HepG2 (cell line): ENCODE data around the gene NR2C1. TPM values are rescaled to one million over a fixed set of nuclear protein-coding genes. Genes with fewer than 3 reads are reported as not detected.
A peak's percentile ranks its signal among the peaks of the same experiment; 100 is the strongest.

Experiments
- CREB1 ChIP-seq, 2 experiments: fragments of 450-650 bp in 1 of 2; IDR thresholded peaks; 2 replicates each; pipeline ENCODE4 v1.6.1; 2016 to 2017; ENCODE audit warnings: control low read depth in 1 of 2, mild to moderate bottlenecking in 1 of 2, missing compliant biosample characterization in 1 of 2, missing genetic modification characterization in 1 of 2
- FOSL2 ChIP-seq: sonication (generic); formaldehyde crosslinking; IDR thresholded peaks from 2 replicates; pipeline ENCODE4 v1.4.0; 2020; ENCODE audit warnings: missing genetic modification reagents
- KAT2B ChIP-seq: fragments of 150-350 bp; IDR thresholded peaks from 2 replicates; pipeline ENCODE4 v1.6.1; 2014; ENCODE audit warnings: low read depth, low read length, borderline replicate concordance
- KDM5B ChIP-seq: sonication (generic); formaldehyde crosslinking; IDR thresholded peaks from 2 replicates; pipeline ENCODE4 v1.4.0; 2020; ENCODE audit warnings: missing genetic modification reagents, mild to moderate bottlenecking, borderline replicate concordance
- MED13 ChIP-seq: sonication (generic); formaldehyde crosslinking; IDR thresholded peaks from 2 replicates; pipeline ENCODE4 v1.5.0; 2020; ENCODE audit warnings: missing genetic modification reagents
- NCOA2 ChIP-seq: sonication (generic); formaldehyde crosslinking; IDR thresholded peaks from 2 replicates; pipeline ENCODE4 v1.8.0; 2022; ENCODE audit warnings: inconsistent platforms
- SMAD3 ChIP-seq: sonication (generic); formaldehyde crosslinking; IDR thresholded peaks from 2 replicates; pipeline ENCODE4 v1.4.0; 2020; ENCODE audit warnings: missing genetic modification reagents
- SOX13 ChIP-seq, 3 experiments: fragments of 450-650 bp in 1 of 3; sonication (generic) in 1 of 3; formaldehyde crosslinking in 1 of 3; IDR thresholded peaks in 2 of 3; conservative IDR thresholded peaks in 1 of 3; 2 replicates each; pipeline versions ENCODE4 v1.5.0 to v1.6.1; 2016 to 2020; ENCODE audit warnings: antibody characterized with exemption in 1 of 3, mild to moderate bottlenecking in 1 of 3, missing compliant biosample characterization in 1 of 3, missing genetic modification reagents in 1 of 3, moderate library complexity in 1 of 3
- STAT5B ChIP-seq: sonication (generic); formaldehyde crosslinking; IDR thresholded peaks from 2 replicates; pipeline ENCODE4 v1.4.0; 2020; ENCODE audit warnings: missing genetic modification reagents
- ZNF160 ChIP-seq: sonication (generic); formaldehyde crosslinking; IDR thresholded peaks from 2 replicates; pipeline ENCODE4 v1.8.0; 2022; ENCODE audit warnings: mild to moderate bottlenecking, inconsistent platforms, missing genetic modification reagents
- ZNF224 ChIP-seq: sonication (generic); formaldehyde crosslinking; IDR thresholded peaks from 2 replicates; pipeline ENCODE4 v1.5.0; 2020; ENCODE audit warnings: mild to moderate bottlenecking, missing genetic modification reagents
- ZNF577 ChIP-seq: sonication (generic); formaldehyde crosslinking; IDR thresholded peaks from 2 replicates; pipeline ENCODE4 v1.4.0; 2020; ENCODE audit warnings: mild to moderate bottlenecking, low read depth, missing genetic modification reagents, borderline replicate concordance
- polyA plus RNA-seq, 8 experiments: library from polyadenylated mRNA; depleted of rRNA in 3 of 8; stranded (reverse) in 7 of 8; unstranded in 1 of 8; fragments of >200 nt; fragmentation: Illumina TruSeq in 4 of 8; extraction: Trizol in 4 of 8; gene quantifications; 2 replicates each; pipeline versions ENCODE4 v1.2.1 to v1.2.3, GENCODE V29; 2011 to 2016; ENCODE audit warnings: low read depth in 4 of 8, missing spikeins in 1 of 8, mixed read lengths in 1 of 8; ENCODE audit not compliant: insufficient read depth in 1 of 8
- total RNA-seq, 5 experiments: library from RNA; depleted of rRNA; stranded (reverse); fragments of >200 nt; fragmentation: Illumina TruSeq; extraction: Trizol; gene quantifications; 2 replicates each; pipeline ENCODE4 v1.2.3, GENCODE V29; 2016; ENCODE audit warnings: low read depth in 1 of 5
- TF ChIP-seq, protein P1 (sequence below): sonication (generic); formaldehyde crosslinking; IDR thresholded peaks from 2 replicates; pipeline ENCODE4 v1.4.0; 2020; ENCODE audit warnings: missing genetic modification reagents
- TF ChIP-seq, protein P2 (sequence below): sonication (generic); formaldehyde crosslinking; IDR thresholded peaks from 2 replicates; pipeline ENCODE4 v1.4.0; 2020; ENCODE audit warnings: missing genetic modification reagents
- TF ChIP-seq, protein P3 (sequence below): sonication (generic); formaldehyde crosslinking; IDR thresholded peaks from 2 replicates; pipeline ENCODE4 v1.5.0; 2020; ENCODE audit warnings: missing genetic modification reagents, mild to moderate bottlenecking, borderline replicate concordance
- TF ChIP-seq, protein P4 (sequence below): sonication (generic); formaldehyde crosslinking; IDR thresholded peaks from 2 replicates; pipeline ENCODE4 v1.8.0; 2022; ENCODE audit warnings: mild to moderate bottlenecking, missing genetic modification reagents; ENCODE audit not compliant: insufficient replicate concordance
- TF ChIP-seq, protein P5 (sequence below): IDR thresholded peaks from 2 replicates; pipeline ENCODE4 v1.6.1; 2016; ENCODE audit warnings: missing genetic modification reagents, missing compliant biosample characterization

Gene NR2C1
- total and polyA plus RNA-seq, 2 of the 13 experiments (the other 11 are each of a cell fraction or from before 2014, with no cell fraction given), result 38.0 to 70.8 TPM

DNA sequence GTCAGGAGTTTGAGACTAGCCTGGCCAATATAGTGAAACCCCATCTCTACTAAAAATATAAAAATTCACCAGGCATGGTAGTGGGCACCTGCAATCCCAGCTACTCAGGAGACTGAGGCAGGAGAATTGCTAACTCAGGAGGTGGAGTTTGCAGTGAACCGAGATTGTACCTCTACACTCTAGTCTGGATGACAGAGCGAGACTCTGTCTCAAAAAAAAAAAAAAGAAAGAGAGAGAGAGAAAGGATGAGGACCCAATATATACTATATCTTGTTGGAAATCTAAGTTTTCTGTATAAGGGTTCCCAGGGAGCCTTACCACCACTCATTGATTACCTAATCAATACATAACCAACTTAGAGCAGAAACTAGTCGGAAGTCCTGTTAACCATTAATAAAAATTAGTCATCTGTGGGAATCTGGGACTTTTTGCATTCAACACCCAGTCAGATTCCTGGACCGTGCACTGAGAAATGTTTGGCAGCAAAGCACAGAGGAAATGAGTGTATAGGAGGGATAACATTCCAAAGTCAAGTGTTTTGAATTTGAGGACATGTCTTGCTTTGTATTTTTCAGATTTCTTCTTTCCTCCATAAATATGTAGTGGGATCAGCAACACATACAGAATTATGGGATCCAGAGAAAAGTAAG is 44.8 kb upstream of the NR2C1 start (continued):
- TF ChIP-seq SOX13 (IDR thresholded peaks at IDR 0.05) (no peak), SOX13 (CRISPR knock-in tag; conservative IDR thresholded peaks at IDR 0.05 in 1 of 2, IDR thresholded peaks at IDR 0.05 in 1 of 2) (peak in 1 of 2 experiments; percentile 14; a peak in 1 of 4 replicates), NCOA2 (CRISPR knock-in tag) (peak; percentile 34), MED13 (no peak), STAT5B (CRISPR knock-in tag) (no peak), ZNF224 (no peak), ZNF577 (no peak), CREB1 (IDR thresholded peaks at IDR 0.05) (no peak), CREB1 (CRISPR knock-in tag; IDR thresholded peaks at IDR 0.05) (peak; percentile 35; the same call in 1 of the 2 replicates), ZNF160 (CRISPR knock-in tag) (no peak), KDM5B (CRISPR knock-in tag) (no peak), KAT2B (peak; percentile 87), FOSL2 (CRISPR knock-in tag) (peak; percentile 57), SMAD3 (CRISPR knock-in tag) (no peak)
- TF ChIP-seq, protein P1, sequence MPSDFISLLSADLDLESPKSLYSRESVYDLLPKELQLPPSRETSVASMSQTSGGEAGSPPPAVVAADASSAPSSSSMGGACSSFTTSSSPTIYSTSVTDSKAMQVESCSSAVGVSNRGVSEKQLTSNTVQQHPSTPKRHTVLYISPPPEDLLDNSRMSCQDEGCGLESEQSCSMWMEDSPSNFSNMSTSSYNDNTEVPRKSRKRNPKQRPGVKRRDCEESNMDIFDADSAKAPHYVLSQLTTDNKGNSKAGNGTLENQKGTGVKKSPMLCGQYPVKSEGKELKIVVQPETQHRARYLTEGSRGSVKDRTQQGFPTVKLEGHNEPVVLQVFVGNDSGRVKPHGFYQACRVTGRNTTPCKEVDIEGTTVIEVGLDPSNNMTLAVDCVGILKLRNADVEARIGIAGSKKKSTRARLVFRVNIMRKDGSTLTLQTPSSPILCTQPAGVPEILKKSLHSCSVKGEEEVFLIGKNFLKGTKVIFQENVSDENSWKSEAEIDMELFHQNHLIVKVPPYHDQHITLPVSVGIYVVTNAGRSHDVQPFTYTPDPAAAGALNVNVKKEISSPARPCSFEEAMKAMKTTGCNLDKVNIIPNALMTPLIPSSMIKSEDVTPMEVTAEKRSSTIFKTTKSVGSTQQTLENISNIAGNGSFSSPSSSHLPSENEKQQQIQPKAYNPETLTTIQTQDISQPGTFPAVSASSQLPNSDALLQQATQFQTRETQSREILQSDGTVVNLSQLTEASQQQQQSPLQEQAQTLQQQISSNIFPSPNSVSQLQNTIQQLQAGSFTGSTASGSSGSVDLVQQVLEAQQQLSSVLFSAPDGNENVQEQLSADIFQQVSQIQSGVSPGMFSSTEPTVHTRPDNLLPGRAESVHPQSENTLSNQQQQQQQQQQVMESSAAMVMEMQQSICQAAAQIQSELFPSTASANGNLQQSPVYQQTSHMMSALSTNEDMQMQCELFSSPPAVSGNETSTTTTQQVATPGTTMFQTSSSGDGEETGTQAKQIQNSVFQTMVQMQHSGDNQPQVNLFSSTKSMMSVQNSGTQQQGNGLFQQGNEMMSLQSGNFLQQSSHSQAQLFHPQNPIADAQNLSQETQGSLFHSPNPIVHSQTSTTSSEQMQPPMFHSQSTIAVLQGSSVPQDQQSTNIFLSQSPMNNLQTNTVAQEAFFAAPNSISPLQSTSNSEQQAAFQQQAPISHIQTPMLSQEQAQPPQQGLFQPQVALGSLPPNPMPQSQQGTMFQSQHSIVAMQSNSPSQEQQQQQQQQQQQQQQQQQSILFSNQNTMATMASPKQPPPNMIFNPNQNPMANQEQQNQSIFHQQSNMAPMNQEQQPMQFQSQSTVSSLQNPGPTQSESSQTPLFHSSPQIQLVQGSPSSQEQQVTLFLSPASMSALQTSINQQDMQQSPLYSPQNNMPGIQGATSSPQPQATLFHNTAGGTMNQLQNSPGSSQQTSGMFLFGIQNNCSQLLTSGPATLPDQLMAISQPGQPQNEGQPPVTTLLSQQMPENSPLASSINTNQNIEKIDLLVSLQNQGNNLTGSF (CRISPR knock-in tag), result no peak
- TF ChIP-seq, protein P2, sequence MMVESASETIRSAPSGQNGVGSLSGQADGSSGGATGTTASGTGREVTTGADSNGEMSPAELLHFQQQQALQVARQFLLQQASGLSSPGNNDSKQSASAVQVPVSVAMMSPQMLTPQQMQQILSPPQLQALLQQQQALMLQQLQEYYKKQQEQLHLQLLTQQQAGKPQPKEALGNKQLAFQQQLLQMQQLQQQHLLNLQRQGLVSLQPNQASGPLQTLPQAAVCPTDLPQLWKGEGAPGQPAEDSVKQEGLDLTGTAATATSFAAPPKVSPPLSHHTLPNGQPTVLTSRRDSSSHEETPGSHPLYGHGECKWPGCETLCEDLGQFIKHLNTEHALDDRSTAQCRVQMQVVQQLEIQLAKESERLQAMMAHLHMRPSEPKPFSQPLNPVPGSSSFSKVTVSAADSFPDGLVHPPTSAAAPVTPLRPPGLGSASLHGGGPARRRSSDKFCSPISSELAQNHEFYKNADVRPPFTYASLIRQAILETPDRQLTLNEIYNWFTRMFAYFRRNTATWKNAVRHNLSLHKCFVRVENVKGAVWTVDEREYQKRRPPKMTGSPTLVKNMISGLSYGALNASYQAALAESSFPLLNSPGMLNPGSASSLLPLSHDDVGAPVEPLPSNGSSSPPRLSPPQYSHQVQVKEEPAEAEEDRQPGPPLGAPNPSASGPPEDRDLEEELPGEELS (CRISPR knock-in tag), result no peak
- TF ChIP-seq, protein P3, sequence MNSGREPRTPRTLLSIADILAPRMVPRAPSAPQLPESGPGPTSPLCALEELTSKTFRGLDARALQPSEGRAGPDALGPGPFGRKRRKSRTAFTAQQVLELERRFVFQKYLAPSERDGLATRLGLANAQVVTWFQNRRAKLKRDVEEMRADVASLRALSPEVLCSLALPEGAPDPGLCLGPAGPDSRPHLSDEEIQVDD, result no peak
- TF ChIP-seq, protein P4, sequence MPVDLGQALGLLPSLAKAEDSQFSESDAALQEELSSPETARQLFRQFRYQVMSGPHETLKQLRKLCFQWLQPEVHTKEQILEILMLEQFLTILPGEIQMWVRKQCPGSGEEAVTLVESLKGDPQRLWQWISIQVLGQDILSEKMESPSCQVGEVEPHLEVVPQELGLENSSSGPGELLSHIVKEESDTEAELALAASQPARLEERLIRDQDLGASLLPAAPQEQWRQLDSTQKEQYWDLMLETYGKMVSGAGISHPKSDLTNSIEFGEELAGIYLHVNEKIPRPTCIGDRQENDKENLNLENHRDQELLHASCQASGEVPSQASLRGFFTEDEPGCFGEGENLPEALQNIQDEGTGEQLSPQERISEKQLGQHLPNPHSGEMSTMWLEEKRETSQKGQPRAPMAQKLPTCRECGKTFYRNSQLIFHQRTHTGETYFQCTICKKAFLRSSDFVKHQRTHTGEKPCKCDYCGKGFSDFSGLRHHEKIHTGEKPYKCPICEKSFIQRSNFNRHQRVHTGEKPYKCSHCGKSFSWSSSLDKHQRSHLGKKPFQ, result no peak
- TF ChIP-seq, protein P5, sequence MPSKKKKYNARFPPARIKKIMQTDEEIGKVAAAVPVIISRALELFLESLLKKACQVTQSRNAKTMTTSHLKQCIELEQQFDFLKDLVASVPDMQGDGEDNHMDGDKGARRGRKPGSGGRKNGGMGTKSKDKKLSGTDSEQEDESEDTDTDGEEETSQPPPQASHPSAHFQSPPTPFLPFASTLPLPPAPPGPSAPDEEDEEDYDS (CRISPR knock-in tag), result no peak
